ENCODE results near the gene GSK3A. TPM values are rescaled to one million over a fixed set of nuclear protein-coding genes. Genes with fewer than 3 reads are reported as not detected.

Gene GSK3A
- total and polyA plus RNA-seq, 9 of the 15 experiments (the other 6 are each of a cell fraction or from before 2014, with no cell fraction given) = 0.62 to 90.7 (median 33.3) TPM

DNA sequence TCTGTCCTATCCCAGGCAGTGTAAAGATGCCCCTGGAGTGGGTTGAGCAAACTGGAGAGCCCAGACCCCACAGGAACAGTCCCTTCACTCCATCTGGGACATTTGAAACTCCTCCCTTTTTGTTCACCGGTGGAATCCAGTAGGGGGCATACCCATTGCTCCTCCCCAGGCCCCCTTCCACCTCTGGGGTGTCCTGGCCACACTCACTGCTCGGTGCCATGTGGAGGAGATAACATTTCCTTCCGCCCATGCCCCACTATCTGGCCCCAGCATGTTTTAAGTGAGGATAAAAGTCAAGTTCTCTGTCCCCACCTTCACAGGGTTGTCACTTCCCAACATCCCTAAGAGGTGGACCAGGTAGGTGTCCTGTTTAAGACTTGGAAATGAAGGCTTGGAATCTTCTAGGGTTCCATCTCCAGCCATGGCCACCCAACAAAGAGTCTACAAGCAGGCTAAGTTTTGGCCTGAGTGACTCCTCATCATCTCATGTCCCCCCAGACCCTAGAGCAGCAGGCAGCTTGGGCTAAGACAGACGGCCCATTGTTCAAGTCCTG is 13.0 kb downstream of the GSK3A start (continued):
- TF ChIP-seq U2AF2 (optimal IDR thresholded peaks at IDR 0.05; ENCODE audit: low read depth, low read length) = no peak
- TF ChIP-seq CBFA2T2 (conservative IDR thresholded peaks at IDR 0.05) = peak; percentile 45; the same call in 1 of the 2 replicates
- TF ChIP-seq NCOA2 (IDR thresholded peaks at IDR 0.05; ENCODE audit: partially characterized antibody in 2 of 2) = no peak
- no peak for TF ChIP-seq KAT2B (IDR thresholded peaks at IDR 0.05; ENCODE audit: low read depth, low read length)
- TF ChIP-seq, protein P1, sequence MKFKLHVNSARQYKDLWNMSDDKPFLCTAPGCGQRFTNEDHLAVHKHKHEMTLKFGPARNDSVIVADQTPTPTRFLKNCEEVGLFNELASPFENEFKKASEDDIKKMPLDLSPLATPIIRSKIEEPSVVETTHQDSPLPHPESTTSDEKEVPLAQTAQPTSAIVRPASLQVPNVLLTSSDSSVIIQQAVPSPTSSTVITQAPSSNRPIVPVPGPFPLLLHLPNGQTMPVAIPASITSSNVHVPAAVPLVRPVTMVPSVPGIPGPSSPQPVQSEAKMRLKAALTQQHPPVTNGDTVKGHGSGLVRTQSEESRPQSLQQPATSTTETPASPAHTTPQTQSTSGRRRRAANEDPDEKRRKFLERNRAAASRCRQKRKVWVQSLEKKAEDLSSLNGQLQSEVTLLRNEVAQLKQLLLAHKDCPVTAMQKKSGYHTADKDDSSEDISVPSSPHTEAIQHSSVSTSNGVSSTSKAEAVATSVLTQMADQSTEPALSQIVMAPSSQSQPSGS (CRISPR knock-in tag; IDR thresholded peaks at IDR 0.05) = no peak
- no peak for TF ChIP-seq EP300 (IDR thresholded peaks at IDR 0.05; ENCODE audit: low read length)
- no peak for TF ChIP-seq NEUROD1 (IDR thresholded peaks at IDR 0.05; ENCODE audit: borderline replicate concordance, low read depth, low read length, partially characterized antibody)
- no peak for TF ChIP-seq POLR3A (IDR thresholded peaks at IDR 0.05; ENCODE audit: borderline replicate concordance, extremely low read depth, insufficient read depth, insufficient read length)
- TF ChIP-seq, protein P2, sequence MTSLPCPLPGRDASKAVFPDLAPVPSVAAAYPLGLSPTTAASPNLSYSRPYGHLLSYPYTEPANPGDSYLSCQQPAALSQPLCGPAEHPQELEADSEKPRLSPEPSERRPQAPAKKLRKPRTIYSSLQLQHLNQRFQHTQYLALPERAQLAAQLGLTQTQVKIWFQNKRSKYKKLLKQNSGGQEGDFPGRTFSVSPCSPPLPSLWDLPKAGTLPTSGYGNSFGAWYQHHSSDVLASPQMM (CRISPR knock-in tag; IDR thresholded peaks at IDR 0.05) = no peak
- TF ChIP-seq ZNF165 (CRISPR knock-in tag; IDR thresholded peaks at IDR 0.05; ENCODE audit: borderline replicate concordance) = no peak
- TF ChIP-seq CHD2 (IDR thresholded peaks at IDR 0.05; ENCODE audit: low read depth, low read length) = no peak
- no peak for TF ChIP-seq HDAC1 (IDR thresholded peaks at IDR 0.05)
- TF ChIP-seq, protein P3, sequence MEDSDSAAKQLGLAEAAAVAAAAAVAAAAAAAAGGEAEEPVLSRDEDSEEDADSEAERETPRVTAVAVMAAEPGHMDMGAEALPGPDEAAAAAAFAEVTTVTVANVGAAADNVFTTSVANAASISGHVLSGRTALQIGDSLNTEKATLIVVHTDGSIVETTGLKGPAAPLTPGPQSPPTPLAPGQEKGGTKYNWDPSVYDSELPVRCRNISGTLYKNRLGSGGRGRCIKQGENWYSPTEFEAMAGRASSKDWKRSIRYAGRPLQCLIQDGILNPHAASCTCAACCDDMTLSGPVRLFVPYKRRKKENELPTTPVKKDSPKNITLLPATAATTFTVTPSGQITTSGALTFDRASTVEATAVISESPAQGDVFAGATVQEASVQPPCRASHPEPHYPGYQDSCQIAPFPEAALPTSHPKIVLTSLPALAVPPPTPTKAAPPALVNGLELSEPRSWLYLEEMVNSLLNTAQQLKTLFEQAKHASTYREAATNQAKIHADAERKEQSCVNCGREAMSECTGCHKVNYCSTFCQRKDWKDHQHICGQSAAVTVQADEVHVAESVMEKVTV (CRISPR knock-in tag; IDR thresholded peaks at IDR 0.05) = no peak
- peak in 1 of 2 experiments; percentile 31; a peak in 1 of 4 replicates for TF ChIP-seq MAZ (CRISPR knock-in tag; conservative IDR thresholded peaks at IDR 0.05 in 1 of 2, IDR thresholded peaks at IDR 0.05 in 1 of 2)
- no peak for TF ChIP-seq TEAD1 (CRISPR knock-in tag; IDR thresholded peaks at IDR 0.05)
- 0 out of 2 replicates have a peak, but pooled peaks have one; percentile 12 for TF ChIP-seq ZFX (CRISPR knock-in tag; IDR thresholded peaks at IDR 0.05)
- TF ChIP-seq ZKSCAN1 (IDR thresholded peaks at IDR 0.05; ENCODE audit: low read depth, low read length) = no peak
- TF ChIP-seq TAL1 (IDR thresholded peaks at IDR 0.05) = peak; percentile 34; the same call in 1 of the 2 replicates
- TF ChIP-seq, protein P4, sequence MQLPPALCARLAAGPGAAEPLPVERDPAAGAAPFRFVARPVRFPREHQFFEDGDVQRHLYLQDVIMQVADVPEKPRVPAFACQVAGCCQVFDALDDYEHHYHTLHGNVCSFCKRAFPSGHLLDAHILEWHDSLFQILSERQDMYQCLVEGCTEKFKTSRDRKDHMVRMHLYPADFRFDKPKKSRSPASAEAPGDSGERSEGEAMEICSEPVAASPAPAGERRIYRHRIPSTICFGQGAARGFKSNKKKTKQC (CRISPR knock-in tag; IDR thresholded peaks at IDR 0.05) = no peak
- TF ChIP-seq, protein P5, sequence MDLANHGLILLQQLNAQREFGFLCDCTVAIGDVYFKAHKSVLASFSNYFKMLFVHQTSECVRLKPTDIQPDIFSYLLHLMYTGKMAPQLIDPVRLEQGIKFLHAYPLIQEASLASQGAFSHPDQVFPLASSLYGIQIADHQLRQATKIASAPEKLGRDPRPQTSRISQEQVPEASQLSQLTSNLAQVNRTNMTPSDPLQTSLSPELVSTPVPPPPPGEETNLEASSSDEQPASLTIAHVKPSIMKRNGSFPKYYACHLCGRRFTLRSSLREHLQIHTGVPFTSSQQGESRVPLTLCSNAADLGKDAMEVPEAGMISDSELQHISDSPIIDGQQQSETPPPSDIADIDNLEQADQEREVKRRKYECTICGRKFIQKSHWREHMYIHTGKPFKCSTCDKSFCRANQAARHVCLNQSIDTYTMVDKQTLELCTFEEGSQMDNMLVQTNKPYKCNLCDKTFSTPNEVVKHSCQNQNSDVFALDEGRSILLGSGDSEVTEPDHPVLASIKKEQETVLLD (IDR thresholded peaks at IDR 0.05) = no peak
